Panc1 (cell line): ENCODE data around the gene ELFN2. TPM values are rescaled to one million over a fixed set of nuclear protein-coding genes. Genes with fewer than 3 reads are reported as not detected.

Experiments
- ATAC-seq: fragments of 200-7000 bp; cut with Tn5 transposase; 2 replicates; pipeline ENCODE4 v1.9.1; 2020; ENCODE audit warnings: mild to moderate bottlenecking, moderate library complexity
- BruUV-seq: library from RNA; stranded (reverse); fragments of 400-500 nt; replicated peaks from 2 replicates; lab custom pipeline; 2021; lab: Mats Ljungman, UMichigan
- CTCF ChIA-PET: fragments of 300-600 bp; sonication (Branson Sonifier 250); formaldehyde crosslinking; loops from one replicate; lab custom pipeline; 2022; ENCODE audit warnings: antibody characterized with exemption; lab: Charles Lee
- POLR2A ChIA-PET: fragments of 300-600 bp; sonication (Branson Sonifier 250); formaldehyde crosslinking; loops from one replicate; lab custom pipeline; 2022; ENCODE audit warnings: antibody characterized with exemption; lab: Charles Lee
- DNase-seq: peaks from one replicate; pipeline ENCODE4 v3.0.0-alpha.2; 2010; ENCODE audit warnings: low read depth, low spot score
- H3K27ac ChIP-seq: 2 replicates; pipeline ENCODE4 v1.5.1; 2011; ENCODE audit warnings: mild to moderate bottlenecking, low read length, inconsistent platforms
- H3K27me3 ChIP-seq: fragments of 200-500 bp; sonication (Bioruptor generic); 2 replicates; pipeline ENCODE4 v1.6.0; 2014; ENCODE audit warnings: low read length, inconsistent platforms; ENCODE audit not compliant: control insufficient read depth, insufficient read depth
- H3K36me3 ChIP-seq: fragments of 200-500 bp; sonication (Bioruptor generic); 2 replicates; pipeline ENCODE4 v1.5.1; 2014; ENCODE audit warnings: inconsistent platforms, mild to moderate bottlenecking, low read length, moderate library complexity; ENCODE audit not compliant: control insufficient read depth, insufficient read depth
- H3K4me1 ChIP-seq: 2 replicates; pipeline ENCODE4 v1.5.1; 2011; ENCODE audit warnings: inconsistent platforms, mild to moderate bottlenecking, low read length, moderate library complexity; ENCODE audit not compliant: control insufficient read depth, insufficient read depth
- H3K4me3 ChIP-seq, 2 experiments: 2 replicates each; pipeline ENCODE4 v1.5.1; 2011 to 2012; ENCODE audit warnings: low read depth in 2 of 2, low read length in 2 of 2, mild to moderate bottlenecking in 2 of 2, inconsistent platforms in 1 of 2, moderate library complexity in 1 of 2
- H3K9me3 ChIP-seq: fragments of 200-500 bp; sonication (Bioruptor generic); 2 replicates; pipeline ENCODE4 v1.5.1; 2014; ENCODE audit warnings: low read depth, mild to moderate bottlenecking, inconsistent platforms, low read length, moderate library complexity; ENCODE audit not compliant: control insufficient read depth, insufficient read depth
- CTCF ChIP-seq: fragments of 450-650 bp; IDR thresholded peaks from 2 replicates; pipeline ENCODE4 v1.5.1; 2017; ENCODE audit warnings: mild to moderate bottlenecking
- POLR2AphosphoS5 ChIP-seq: IDR thresholded peaks from 2 replicates; pipeline ENCODE4 v1.6.1; 2012; ENCODE audit warnings: mild to moderate bottlenecking, low read depth, low read length, moderate library complexity
- REST ChIP-seq, 2 experiments: IDR thresholded peaks; 2 replicates each; pipeline ENCODE4 v1.6.1; 2011 to 2012; ENCODE audit warnings: low read depth in 2 of 2, control low read depth in 1 of 2, low read length in 1 of 2, mild to moderate bottlenecking in 1 of 2, moderate library complexity in 1 of 2; ENCODE audit not compliant: insufficient read depth in 1 of 2
- SIN3A ChIP-seq: IDR thresholded peaks from 2 replicates; pipeline ENCODE4 v1.6.1; 2012; ENCODE audit warnings: low read depth, mild to moderate bottlenecking, low read length, moderate library complexity, borderline replicate concordance; ENCODE audit not compliant: insufficient read depth
- TCF7L2 ChIP-seq: IDR thresholded peaks from 2 replicates; pipeline ENCODE4 v1.6.1; 2011; ENCODE audit warnings: mild to moderate bottlenecking, low read depth, low read length, inconsistent platforms
- in situ Hi-C: cut with HindIII; loops from 2 replicates; pipeline ENCODE4 v1.10.0; 2016; ENCODE audit warnings: low sequenced_read_pairs, low pct_unique_long_range_greater_than_20kb
- intact Hi-C: fragments of 100-400 bp; cut with micrococcal nuclease; formaldehyde crosslinking; loops from one replicate; pipeline ENCODE4 v1.10.0; 2022; ENCODE audit not compliant: unreplicated experiment
- total RNA-seq: library from RNA; stranded (reverse); gene quantifications from one replicate; pipeline ENCODE4 v1.2.1, GENCODE V29; 2021; ENCODE audit not compliant: unreplicated experiment

Gene ELFN2
- total RNA-seq, 1 experiment from 2014 or later, result 2.9 TPM

- CTCF ChIA-PET, result no interaction called here
- no peaks in the 10 kb centered on the region for H3K9me3 ChIP-seq
- peak; percentile 15; the same call in 1 of the 2 replicates for ATAC-seq
- BruUV-seq, result no TSS peak
- no peak overlapping the region for H3K27ac ChIP-seq
- no peak for TF ChIP-seq SIN3A
- TF ChIP-seq POLR2AphosphoS5, result no peak
- no peak for TF ChIP-seq CTCF
- TF ChIP-seq REST (IDR thresholded peaks at IDR 0.05; ENCODE audit: insufficient read depth in 1 of 2, low read depth in 2 of 2, low read length in 1 of 2), result no peak
- intact Hi-C loops (no loop called here), in situ Hi-C loops (no loop called here)
- no peak overlapping the region for H3K4me3 ChIP-seq
- POLR2A ChIA-PET, result no interaction called here
- H3K36me3 ChIP-seq, result no peaks in the 10 kb centered on the region
- peaks cover 6% of the 10 kb centered on the region; the same call in 1 of the 2 replicates for H3K4me1 ChIP-seq
- H3K27me3 ChIP-seq, result no peaks in the 10 kb centered on the region
- DNase-seq, result no peak
These were observed 78.0 kb downstream of the ELFN2 start for GRCh38 chr22:37349043-37349814.

- Histone ChIP-seq H3K9me3 (no peaks in the 10 kb centered on the region), H3K4me3 (no peak overlapping the region), H3K4me1 (peaks cover 6% of the 10 kb centered on the region; the same call in 1 of the 2 replicates), H3K36me3 (no peaks in the 10 kb centered on the region), H3K27me3 (no peaks in the 10 kb centered on the region), H3K27ac (no peak overlapping the region)
- intact Hi-C loops, result no loop called here
- no TSS peak for BruUV-seq
- CTCF ChIA-PET, result no interaction called here
- POLR2A ChIA-PET, result no interaction called here
- no peak for DNase-seq
- in situ Hi-C loops, result no loop called here
- TF ChIP-seq POLR2AphosphoS5 (no peak), TCF7L2 (no peak), CTCF (no peak), REST (IDR thresholded peaks at IDR 0.05; ENCODE audit: insufficient read depth in 1 of 2, low read depth in 2 of 2, low read length in 1 of 2) (no peak), SIN3A (no peak)
- no peak for ATAC-seq
These were observed 80.8 kb downstream of the ELFN2 start for GRCh38 chr22:37346505-37346895.
